Measurements from ENCODE around the gene FCRL5.

FCRL5 gene
- 0 to 0.97 (median 0) reads per million in 3 donors for total RNA-seq

- DNase-seq = no peak
- no peaks in the 10 kb centered on the region for H3K4me1 ChIP-seq (ENCODE audit: control insufficient read depth, insufficient read depth, low read length, poor library complexity, severe bottlenecking)
- H3K27ac ChIP-seq (ENCODE audit: insufficient read depth, low read length, poor library complexity, severe bottlenecking) = no peak within 1 kb of the TSS
- H3K4me3 ChIP-seq (ENCODE audit: insufficient read depth, low read depth, low read length, poor library complexity, severe bottlenecking) = no peak within 1 kb of the TSS
- H3K9me3 ChIP-seq (ENCODE audit: control insufficient read depth, low read length) = no peaks in the 10 kb centered on the region
- H3K36me3 ChIP-seq (ENCODE audit: control insufficient read depth, insufficient read depth, low read length) = no peaks in the 10 kb centered on the region
- no peaks in the 10 kb centered on the region for H3K27me3 ChIP-seq (replicated peaks; ENCODE audit: control insufficient read depth, insufficient read depth, low read length, poor library complexity, severe bottlenecking)
Measured at GRCh38 chr1:157551694-157552693, at the start of gene FCRL5. FCRL5 (minus strand) TSS chr1:157552515; CDS start chr1:157552362, 153 bp downstream.

- DNase-seq = no peak
- no peak overlapping the region for H3K4me3 ChIP-seq (ENCODE audit: insufficient read depth, low read depth, low read length, poor library complexity, severe bottlenecking)
- H3K36me3 ChIP-seq (ENCODE audit: control insufficient read depth, insufficient read depth, low read length) = no peaks in the 10 kb centered on the region
- H3K9me3 ChIP-seq (ENCODE audit: control insufficient read depth, low read length) = no peaks in the 10 kb centered on the region
- H3K4me1 ChIP-seq (ENCODE audit: control insufficient read depth, insufficient read depth, low read length, poor library complexity, severe bottlenecking) = no peaks in the 10 kb centered on the region
- H3K27ac ChIP-seq (ENCODE audit: insufficient read depth, low read length, poor library complexity, severe bottlenecking) = no peak overlapping the region
- no peaks in the 10 kb centered on the region for H3K27me3 ChIP-seq (replicated peaks; ENCODE audit: control insufficient read depth, insufficient read depth, low read length, poor library complexity, severe bottlenecking)
Measured at GRCh38 chr1:157600236-157600635, 47.9 kb upstream of the FCRL5 start.

GRCh38 chr1:157597959-157598667, 45.8 kb upstream of the FCRL5 start, which contains the start of gene FCRL4:
FCRL4 (minus strand) TSS chr1:157598085; CDS start chr1:157597944, 141 bp downstream.
- no peaks in the 10 kb centered on the region for H3K27me3 ChIP-seq (replicated peaks; ENCODE audit: control insufficient read depth, insufficient read depth, low read length, poor library complexity, severe bottlenecking)

GRCh38 chr1:157596384-157596783, 44.1 kb upstream of the FCRL5 start:
- Histone ChIP-seq H3K9me3 (ENCODE audit: control insufficient read depth, low read length) (no peaks in the 10 kb centered on the region), H3K27ac (ENCODE audit: insufficient read depth, low read length, poor library complexity, severe bottlenecking) (no peak overlapping the region), H3K4me3 (ENCODE audit: insufficient read depth, low read depth, low read length, poor library complexity, severe bottlenecking) (no peak overlapping the region), H3K27me3 (replicated peaks; ENCODE audit: control insufficient read depth, insufficient read depth, low read length, poor library complexity, severe bottlenecking) (no peaks in the 10 kb centered on the region), H3K4me1 (ENCODE audit: control insufficient read depth, insufficient read depth, low read length, poor library complexity, severe bottlenecking) (no peaks in the 10 kb centered on the region), H3K36me3 (ENCODE audit: control insufficient read depth, insufficient read depth, low read length) (no peaks in the 10 kb centered on the region)
- DNase-seq = no peak

More at GRCh38 chr1:157597959-157598667, 45.8 kb upstream of the FCRL5 start, which contains the start of gene FCRL4:
- no peaks in the 10 kb centered on the region for H3K36me3 ChIP-seq (ENCODE audit: control insufficient read depth, insufficient read depth, low read length)
- H3K27ac ChIP-seq (ENCODE audit: insufficient read depth, low read length, poor library complexity, severe bottlenecking) = no peak within 1 kb of the TSS
- no peaks in the 10 kb centered on the region for H3K9me3 ChIP-seq (ENCODE audit: control insufficient read depth, low read length)
- H3K4me1 ChIP-seq (ENCODE audit: control insufficient read depth, insufficient read depth, low read length, poor library complexity, severe bottlenecking) = no peaks in the 10 kb centered on the region
- DNase-seq = no peak
- no peak within 1 kb of the TSS for H3K4me3 ChIP-seq (ENCODE audit: insufficient read depth, low read depth, low read length, poor library complexity, severe bottlenecking)

- no peaks in the 10 kb centered on the region for H3K27me3 ChIP-seq (replicated peaks; ENCODE audit: control insufficient read depth, insufficient read depth, low read length, poor library complexity, severe bottlenecking)
Measured at GRCh38 chr1:157595356-157595755, 43.0 kb upstream of the FCRL5 start.

GRCh38 chr1:157585984-157586383, 33.7 kb upstream of the FCRL5 start:
- Histone ChIP-seq H3K27ac (ENCODE audit: insufficient read depth, low read length, poor library complexity, severe bottlenecking) (no peak overlapping the region), H3K36me3 (ENCODE audit: control insufficient read depth, insufficient read depth, low read length) (no peaks in the 10 kb centered on the region), H3K4me1 (ENCODE audit: control insufficient read depth, insufficient read depth, low read length, poor library complexity, severe bottlenecking) (no peaks in the 10 kb centered on the region), H3K9me3 (ENCODE audit: control insufficient read depth, low read length) (no peaks in the 10 kb centered on the region), H3K4me3 (ENCODE audit: insufficient read depth, low read depth, low read length, poor library complexity, severe bottlenecking) (no peak overlapping the region), H3K27me3 (replicated peaks; ENCODE audit: control insufficient read depth, insufficient read depth, low read length, poor library complexity, severe bottlenecking) (no peaks in the 10 kb centered on the region)
- DNase-seq = no peak

More at GRCh38 chr1:157595356-157595755, 43.0 kb upstream of the FCRL5 start:
- no peaks in the 10 kb centered on the region for H3K9me3 ChIP-seq (ENCODE audit: control insufficient read depth, low read length)
- H3K4me3 ChIP-seq (ENCODE audit: insufficient read depth, low read depth, low read length, poor library complexity, severe bottlenecking) = no peak overlapping the region
- no peak for DNase-seq
- H3K27ac ChIP-seq (ENCODE audit: insufficient read depth, low read length, poor library complexity, severe bottlenecking) = no peak overlapping the region
- no peaks in the 10 kb centered on the region for H3K4me1 ChIP-seq (ENCODE audit: control insufficient read depth, insufficient read depth, low read length, poor library complexity, severe bottlenecking)
- no peaks in the 10 kb centered on the region for H3K36me3 ChIP-seq (ENCODE audit: control insufficient read depth, insufficient read depth, low read length)

- H3K27ac ChIP-seq (ENCODE audit: insufficient read depth, low read length, poor library complexity, severe bottlenecking) = no peak overlapping the region
- H3K36me3 ChIP-seq (ENCODE audit: control insufficient read depth, insufficient read depth, low read length) = no peaks in the 10 kb centered on the region
- no peak for DNase-seq
- H3K4me3 ChIP-seq (ENCODE audit: insufficient read depth, low read depth, low read length, poor library complexity, severe bottlenecking) = no peak overlapping the region
- H3K27me3 ChIP-seq (replicated peaks; ENCODE audit: control insufficient read depth, insufficient read depth, low read length, poor library complexity, severe bottlenecking) = no peaks in the 10 kb centered on the region
- H3K4me1 ChIP-seq (ENCODE audit: control insufficient read depth, insufficient read depth, low read length, poor library complexity, severe bottlenecking) = no peaks in the 10 kb centered on the region
- H3K9me3 ChIP-seq (ENCODE audit: control insufficient read depth, low read length) = no peaks in the 10 kb centered on the region
Measured at GRCh38 chr1:157584503-157584902, 32.2 kb upstream of the FCRL5 start.

- Histone ChIP-seq H3K27ac (ENCODE audit: insufficient read depth, low read length, poor library complexity, severe bottlenecking) (no peak overlapping the region), H3K9me3 (ENCODE audit: control insufficient read depth, low read length) (no peaks in the 10 kb centered on the region), H3K36me3 (ENCODE audit: control insufficient read depth, insufficient read depth, low read length) (no peaks in the 10 kb centered on the region), H3K4me3 (ENCODE audit: insufficient read depth, low read depth, low read length, poor library complexity, severe bottlenecking) (no peak overlapping the region), H3K4me1 (ENCODE audit: control insufficient read depth, insufficient read depth, low read length, poor library complexity, severe bottlenecking) (no peaks in the 10 kb centered on the region), H3K27me3 (replicated peaks; ENCODE audit: control insufficient read depth, insufficient read depth, low read length, poor library complexity, severe bottlenecking) (no peaks in the 10 kb centered on the region)
- DNase-seq = no peak
Measured at GRCh38 chr1:157580828-157581210, 28.5 kb upstream of the FCRL5 start.

GRCh38 chr1:157580179-157580827, 28.0 kb upstream of the FCRL5 start:
- H3K4me3 ChIP-seq (ENCODE audit: insufficient read depth, low read depth, low read length, poor library complexity, severe bottlenecking) = no peak overlapping the region
- H3K4me1 ChIP-seq (ENCODE audit: control insufficient read depth, insufficient read depth, low read length, poor library complexity, severe bottlenecking) = no peaks in the 10 kb centered on the region
- DNase-seq = no peak
- no peaks in the 10 kb centered on the region for H3K36me3 ChIP-seq (ENCODE audit: control insufficient read depth, insufficient read depth, low read length)
- no peak overlapping the region for H3K27ac ChIP-seq (ENCODE audit: insufficient read depth, low read length, poor library complexity, severe bottlenecking)
- H3K9me3 ChIP-seq (ENCODE audit: control insufficient read depth, low read length) = no peaks in the 10 kb centered on the region
- no peaks in the 10 kb centered on the region for H3K27me3 ChIP-seq (replicated peaks; ENCODE audit: control insufficient read depth, insufficient read depth, low read length, poor library complexity, severe bottlenecking)

All from effector memory CD4-positive, alpha-beta T cell (primary cell).